ENCODE measurements around the gene P4HA1.

GRCh38 chr10:73076360-73077183 is 20.1 kb downstream of the P4HA1 start:
- TF ChIP-seq GATA3 (IDR thresholded peaks at IDR 0.05; ENCODE audit: low read depth, low read length) = no peak
- no peak for TF ChIP-seq GATA2 (IDR thresholded peaks at IDR 0.05; ENCODE audit: low read depth, low read length)
